ENCODE results near the gene TTLL13.

Gene TTLL13

DNA sequence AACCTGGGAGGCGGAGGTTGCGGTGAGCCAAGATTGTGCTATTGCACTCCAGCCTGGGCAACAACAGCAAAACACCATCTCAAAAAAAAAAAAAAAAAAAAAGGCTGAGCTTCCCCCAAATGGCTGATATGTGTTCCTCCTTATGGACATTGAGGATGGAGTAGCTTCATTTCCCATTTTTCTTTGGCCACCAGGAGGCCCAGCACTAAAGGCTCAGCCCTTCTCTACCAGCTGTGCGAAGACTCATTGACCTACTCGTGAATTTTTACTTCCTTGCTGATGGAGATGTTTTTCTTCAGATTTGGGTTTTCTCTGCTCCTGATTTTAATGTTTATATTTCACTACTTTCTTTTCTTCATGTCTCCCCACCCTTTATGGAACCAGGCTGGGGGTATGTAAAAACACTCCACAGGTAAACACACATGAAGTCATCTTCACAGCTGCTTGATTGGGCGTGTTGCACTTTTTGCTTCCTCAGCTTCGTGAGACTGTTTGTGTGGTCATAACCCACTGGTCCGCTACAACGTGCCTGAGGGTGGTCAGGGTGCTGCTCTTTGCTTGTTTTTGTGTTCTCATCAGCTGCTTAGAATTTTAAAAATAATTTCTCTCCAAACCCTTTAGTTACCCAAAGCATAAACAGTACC lies 34.7 kb upstream of the TTLL13 start:
- no peak for DNase-seq

DNA sequence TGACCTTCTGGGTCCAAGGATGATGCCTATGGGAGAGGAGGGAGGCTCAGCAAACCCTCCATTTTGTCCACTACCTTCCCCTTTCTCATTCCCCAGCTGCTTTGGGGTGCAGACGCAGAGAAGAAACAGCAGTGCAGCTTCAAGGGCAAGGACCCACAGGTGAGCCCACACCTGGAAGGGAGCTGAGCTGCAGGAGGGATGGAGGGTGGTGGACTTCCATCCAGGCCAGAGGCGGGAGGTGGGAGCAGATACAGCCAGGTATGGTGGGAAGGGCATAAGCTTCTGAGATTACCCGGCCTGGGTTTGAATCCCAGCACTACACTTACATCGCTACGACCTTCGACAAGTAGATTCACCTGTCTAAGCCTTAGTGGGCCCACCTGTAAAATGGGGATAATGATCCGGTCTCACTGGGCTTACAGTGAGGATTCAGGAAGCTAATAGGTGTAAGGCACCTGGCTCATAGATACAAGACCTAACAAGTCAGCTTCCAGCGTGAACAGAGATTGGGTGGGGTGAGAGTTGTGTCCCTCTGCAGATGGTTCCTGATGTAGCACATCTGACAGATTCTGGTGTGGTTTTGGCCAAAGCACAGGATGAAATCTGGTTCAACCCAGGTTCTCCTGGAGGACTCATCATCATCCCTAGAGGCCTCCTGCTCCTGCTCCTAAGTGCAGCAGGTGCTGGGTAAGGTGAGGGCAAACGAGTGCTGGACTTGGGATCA lies 31.5 kb upstream of the TTLL13 start:
- no peak for DNase-seq

DNA sequence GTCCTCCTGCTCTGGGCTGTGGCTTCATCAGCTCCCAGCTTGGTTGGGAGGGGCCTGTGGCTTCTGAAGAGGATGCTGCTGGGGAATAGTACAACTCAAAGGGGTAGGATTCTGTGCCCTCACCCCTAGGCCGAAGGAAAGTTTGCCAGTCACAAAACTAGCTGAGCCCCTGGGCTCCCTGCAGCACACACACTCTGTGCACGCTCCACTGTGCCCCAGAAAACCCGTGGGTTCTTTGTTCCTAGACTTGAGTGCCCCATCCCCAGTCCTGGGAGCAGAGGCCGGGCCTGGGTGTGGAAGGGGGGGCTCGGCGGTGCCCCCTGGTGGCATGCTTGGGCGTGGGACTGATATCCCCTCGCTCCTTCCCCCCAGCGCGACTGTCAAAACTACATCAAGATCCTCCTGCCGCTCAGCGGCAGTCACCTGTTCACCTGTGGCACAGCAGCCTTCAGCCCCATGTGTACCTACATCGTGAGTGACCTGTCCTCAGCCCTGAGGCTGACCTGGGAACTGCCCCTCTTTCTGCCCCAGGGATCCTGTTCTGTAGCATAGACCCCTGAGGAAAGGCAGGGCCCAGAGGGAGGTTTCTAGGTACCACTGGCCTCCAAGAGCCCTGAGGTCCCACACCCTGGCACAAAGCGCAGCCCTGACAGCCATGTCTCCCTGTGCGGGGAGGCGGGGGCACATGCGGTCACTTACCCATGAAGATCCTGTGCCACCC lies 29.8 kb upstream of the TTLL13 start:
- peak; percentile 55 for DNase-seq

DNA sequence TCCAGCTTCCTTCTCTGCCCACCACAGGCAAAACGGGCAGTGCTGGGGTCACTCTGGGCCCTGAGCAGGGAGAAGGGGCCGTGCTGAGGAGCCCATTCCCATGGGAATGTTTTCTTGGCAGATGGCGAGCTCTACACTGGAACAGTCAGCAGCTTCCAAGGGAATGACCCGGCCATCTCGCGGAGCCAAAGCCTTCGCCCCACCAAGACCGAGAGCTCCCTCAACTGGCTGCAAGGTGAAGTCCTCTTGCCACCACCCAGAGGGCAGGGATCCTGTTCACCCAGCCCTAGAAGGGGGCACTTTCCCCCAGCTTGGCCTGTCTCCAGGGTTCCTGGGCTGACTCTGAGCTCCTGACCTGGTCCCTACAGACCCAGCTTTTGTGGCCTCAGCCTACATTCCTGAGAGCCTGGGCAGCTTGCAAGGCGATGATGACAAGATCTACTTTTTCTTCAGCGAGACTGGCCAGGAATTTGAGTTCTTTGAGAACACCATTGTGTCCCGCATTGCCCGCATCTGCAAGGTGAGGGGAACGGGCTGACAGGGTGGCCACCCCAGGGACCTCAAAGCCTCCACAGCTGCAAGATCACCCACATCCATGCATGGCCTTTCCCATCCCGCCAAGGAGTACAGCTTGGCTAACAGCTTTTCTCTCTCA lies 28.0 kb upstream of the TTLL13 start:
- DNase-seq = peak; percentile 76

- no peak for DNase-seq
Measured at GRCh38 chr15:90222547-90222946, 26.8 kb upstream of the TTLL13 start.

GRCh38 chr15:90223441-90224165 lies 25.8 kb upstream of the TTLL13 start:
- no peak for DNase-seq

DNA sequence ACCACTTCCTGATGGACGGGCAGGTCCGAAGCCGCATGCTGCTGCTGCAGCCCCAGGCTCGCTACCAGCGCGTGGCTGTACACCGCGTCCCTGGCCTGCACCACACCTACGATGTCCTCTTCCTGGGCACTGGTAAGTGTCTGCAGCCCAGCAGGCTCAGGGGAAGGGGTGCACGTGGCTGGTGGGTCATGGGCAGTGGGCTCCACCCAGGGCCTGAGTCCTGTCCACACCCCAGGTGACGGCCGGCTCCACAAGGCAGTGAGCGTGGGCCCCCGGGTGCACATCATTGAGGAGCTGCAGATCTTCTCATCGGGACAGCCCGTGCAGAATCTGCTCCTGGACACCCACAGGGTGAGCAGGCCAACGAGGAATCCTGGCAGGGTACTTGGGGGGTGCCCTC lies 24.3 kb upstream of the TTLL13 start:
- no peak for DNase-seq

GRCh38 chr15:90225504-90226234 lies 23.7 kb upstream of the TTLL13 start:
- DNase-seq = no peak

GRCh38 chr15:90227336-90227735 lies 22.0 kb upstream of the TTLL13 start:
- DNase-seq = no peak

GRCh38 chr15:90227816-90228772 lies 21.3 kb upstream of the TTLL13 start:
- no peak for DNase-seq

DNA sequence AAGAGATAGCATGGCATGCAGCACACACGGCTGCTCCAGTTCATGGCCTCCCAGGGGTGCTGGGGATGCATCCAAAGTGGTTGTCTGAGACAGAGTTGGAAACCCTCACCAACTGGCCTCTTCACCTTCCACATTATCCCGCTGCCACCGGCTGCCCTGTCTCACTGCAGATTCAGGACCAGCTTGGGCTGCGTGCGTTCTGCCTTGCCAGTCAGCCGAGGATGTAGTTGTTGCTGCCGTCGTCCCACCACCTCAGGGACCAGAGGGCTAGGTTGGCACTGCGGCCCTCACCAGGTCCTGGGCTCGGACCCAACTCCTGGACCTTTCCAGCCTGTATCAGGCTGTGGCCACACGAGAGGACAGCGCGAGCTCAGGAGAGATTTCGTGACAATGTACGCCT lies 20.4 kb upstream of the TTLL13 start:
- no peak for DNase-seq

- DNase-seq = no peak
Measured at GRCh38 chr15:90230071-90230494, 19.3 kb upstream of the TTLL13 start.

DNA sequence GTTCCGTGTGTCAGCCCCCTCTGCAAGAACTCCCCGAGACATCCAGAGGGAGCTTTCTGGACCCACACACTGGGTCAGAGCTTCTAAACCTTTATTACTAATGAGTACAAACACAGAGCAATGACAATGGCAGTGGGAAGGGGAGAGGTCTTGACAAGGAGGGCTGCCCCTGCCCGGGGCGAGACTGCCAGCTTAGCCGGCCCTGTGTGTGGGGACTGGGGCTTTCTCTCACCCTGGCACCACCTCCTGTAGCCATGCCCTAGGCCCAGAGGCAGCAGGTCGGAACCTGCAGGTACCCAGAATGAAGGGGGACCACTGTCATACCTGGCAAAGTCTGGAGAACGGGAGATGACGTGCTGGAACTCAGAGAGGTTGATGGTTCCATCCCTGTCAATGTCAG lies 18.7 kb upstream of the TTLL13 start:
- DNase-seq = no peak

DNA sequence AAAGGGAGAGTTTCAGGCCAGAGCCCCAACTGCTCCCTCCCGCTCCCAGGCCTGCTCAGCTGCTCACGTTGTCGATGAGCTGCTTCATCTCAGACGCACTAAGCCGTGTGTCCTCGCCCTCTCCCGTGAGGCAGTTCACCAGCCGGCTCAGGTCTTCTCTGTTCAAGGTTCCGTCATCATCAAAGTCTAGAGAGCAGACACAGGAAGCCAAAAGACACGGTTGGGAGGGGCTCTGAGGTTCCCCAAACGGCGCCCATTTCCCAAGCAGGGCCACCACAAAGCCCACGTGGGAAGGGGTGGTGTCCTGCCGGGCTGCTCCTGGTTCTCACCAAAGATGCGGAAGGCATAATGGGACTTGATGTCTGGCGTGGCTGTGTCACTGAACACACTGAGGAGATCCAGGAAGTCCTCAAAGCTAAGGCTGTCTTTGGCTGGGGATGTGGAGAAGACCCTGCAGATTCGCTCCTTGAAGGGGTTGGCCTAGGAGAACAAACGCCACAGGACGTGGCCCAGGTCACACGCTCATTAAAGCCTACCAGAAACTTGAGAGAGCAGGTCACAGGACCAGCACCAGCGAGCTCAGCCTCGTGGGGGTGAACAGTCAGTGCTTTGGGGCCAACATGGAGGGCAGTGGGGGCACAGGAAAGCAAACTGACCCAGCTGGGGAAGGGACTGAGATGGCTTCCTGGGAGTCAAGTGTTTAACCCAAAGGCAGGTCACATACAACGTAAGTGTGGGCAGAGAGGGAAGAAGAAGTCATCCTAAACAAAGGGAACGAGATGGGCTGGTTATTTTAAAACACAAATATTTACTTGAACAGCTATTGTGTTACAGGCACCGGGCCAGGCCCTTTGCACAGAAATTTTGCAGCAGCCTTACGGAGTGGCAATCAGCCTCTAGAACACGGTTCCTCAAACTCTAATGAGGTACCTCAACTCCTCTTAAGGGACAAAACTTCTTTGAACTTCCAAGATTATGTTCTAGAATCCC lies 18.0 kb upstream of the TTLL13 start:
- no peak for DNase-seq

DNA sequence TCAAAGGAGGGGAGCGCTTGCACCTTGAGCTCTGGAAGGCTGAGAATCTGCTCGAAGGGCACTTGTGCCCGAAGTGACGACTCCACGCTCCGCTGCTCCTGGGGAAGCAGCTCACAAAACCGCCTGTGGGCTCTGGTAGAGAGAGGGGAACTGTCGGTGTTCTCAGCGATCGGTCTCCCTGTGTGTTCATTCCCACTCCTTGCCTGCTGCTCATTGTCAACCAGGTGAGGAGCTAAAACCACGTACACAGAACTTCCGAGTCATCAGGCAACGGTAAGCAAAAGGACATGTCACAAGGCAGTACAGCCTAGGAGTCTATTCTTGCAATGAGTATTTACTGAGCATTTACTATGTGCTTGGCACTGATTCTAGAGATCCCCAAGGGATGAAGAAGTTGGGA lies 17.2 kb upstream of the TTLL13 start:
- DNase-seq = no peak

DNA sequence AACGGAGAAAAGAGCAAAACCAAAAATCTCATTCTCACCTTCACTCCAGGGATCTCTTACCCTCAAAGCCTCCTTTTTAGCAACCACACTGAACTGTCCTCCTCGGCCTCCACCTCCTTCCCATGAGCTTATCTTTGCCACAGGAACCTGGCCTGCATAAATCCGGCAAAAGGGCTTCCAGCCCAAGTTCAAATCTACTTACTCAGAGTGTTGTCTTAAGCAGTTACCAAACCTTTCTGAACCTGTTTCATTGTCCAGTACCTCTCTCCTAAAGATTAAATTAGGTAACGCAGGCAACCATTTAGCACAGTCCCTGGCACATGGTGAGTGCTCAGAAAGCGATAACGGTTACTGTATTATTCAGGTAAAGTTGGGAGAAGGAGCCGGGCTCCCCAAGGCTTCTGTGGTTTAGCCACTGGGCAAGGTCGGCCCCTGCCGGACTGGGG lies 16.4 kb upstream of the TTLL13 start:
- DNase-seq = no peak

- DNase-seq = peak; percentile 96
Measured at GRCh38 chr15:90233387-90234095, 15.8 kb upstream of the TTLL13 start, which contains the start of gene CIB1. Gene CIB1 (minus strand): TSS chr15:90233941. CDS start chr15:90233885, 56 bp downstream.

GRCh38 chr15:90234096-90234988 lies 15.0 kb upstream of the TTLL13 start, which contains the start of gene GDPGP1:
Gene GDPGP1 (plus strand): TSS chr15:90234209. CDS start chr15:90240909, 6,700 bp downstream.
- no peak for DNase-seq

All from hematopoietic multipotent progenitor cell treated with erythropoietin and hydrocortisone succinate and interleukin-3 and kit ligand, for 8 days (in vitro differentiated cells).